ENCODE measurements around the gene PUSL1. TPM values are rescaled to one million over a fixed set of nuclear protein-coding genes. Genes with fewer than 3 reads are reported as not detected.
A peak's percentile ranks its signal among the peaks of the same experiment; 100 is the strongest.

PUSL1 gene
- total RNA-seq, 1 experiment from 2014 or later, result 132 TPM

- TF ChIP-seq EZH2phosphoT487 (IDR thresholded peaks at IDR 0.05; ENCODE audit: borderline replicate concordance, low read length) (no peak), EZH2 (IDR thresholded peaks at IDR 0.05; ENCODE audit: low read length, unreplicated experiment) (no peak), CTCF (conservative IDR thresholded peaks at IDR 0.05; ENCODE audit: low read depth, low read length) (no peak)
- Histone ChIP-seq H3K4me3 (ENCODE audit: low read length) (no peak overlapping the region), H2AFZ (ENCODE audit: low read length) (no peak overlapping the region), H3K9me2 (replicated peaks; ENCODE audit: low read length) (no peaks in the 10 kb centered on the region), H3K79me2 (ENCODE audit: low read length) (peaks cover 15% of the 10 kb centered on the region), H3K36me3 (ENCODE audit: low read depth, low read length) (no peaks in the 10 kb centered on the region), H3F3A (ENCODE audit: low read length, unreplicated experiment) (peaks cover 3% of the 10 kb centered on the region), H3K27me3 (ENCODE audit: low read length) (no peaks in the 10 kb centered on the region), H3K27ac (ENCODE audit: low read length) (no peak overlapping the region), H3K4me1 (ENCODE audit: insufficient read depth, low read length) (peaks cover 49% of the 10 kb centered on the region), H4K20me1 (ENCODE audit: low read length) (no peaks in the 10 kb centered on the region), H3K9ac (ENCODE audit: low read length) (no peak overlapping the region), H3K9me3 (ENCODE audit: low read length) (no peaks in the 10 kb centered on the region), H3K4me2 (ENCODE audit: low read length) (no peak overlapping the region)
- intact Hi-C loops (cut with micrococcal nuclease), result no loop called here
- no TSS peak for BruUV-seq (replicated peaks)
- ATAC-seq (no peak), DNase-seq (no peak)
- ChIA-PET CTCF (no interaction called here), POLR2A (ENCODE audit: unreplicated experiment) (no interaction called here)
Observed at GRCh38 chr1:1356166-1356795, 47.9 kb downstream of the PUSL1 start.

- Histone ChIP-seq H2AFZ (ENCODE audit: low read length) (no peak overlapping the region), H3K9me3 (ENCODE audit: low read length) (no peaks in the 10 kb centered on the region), H3K79me2 (ENCODE audit: low read length) (peaks cover 10% of the 10 kb centered on the region; the same call in 1 of the 2 replicates), H3K27me3 (ENCODE audit: low read length) (no peaks in the 10 kb centered on the region), H3K36me3 (ENCODE audit: low read depth, low read length) (no peaks in the 10 kb centered on the region), H3K27ac (ENCODE audit: low read length) (no peak overlapping the region), H3K4me3 (ENCODE audit: low read length) (no peak overlapping the region), H4K20me1 (ENCODE audit: low read length) (no peaks in the 10 kb centered on the region), H3K4me1 (ENCODE audit: insufficient read depth, low read length) (peaks cover 45% of the 10 kb centered on the region), H3F3A (ENCODE audit: low read length, unreplicated experiment) (peaks cover 3% of the 10 kb centered on the region), H3K9me2 (replicated peaks; ENCODE audit: low read length) (no peaks in the 10 kb centered on the region), H3K4me2 (ENCODE audit: low read length) (no peak overlapping the region), H3K9ac (ENCODE audit: low read length) (no peak overlapping the region)
- intact Hi-C loops (cut with micrococcal nuclease), result no loop called here
- ChIA-PET POLR2A (ENCODE audit: unreplicated experiment) (no interaction called here), CTCF (no interaction called here)
- TF ChIP-seq CTCF (conservative IDR thresholded peaks at IDR 0.05; ENCODE audit: low read depth, low read length), result no peak
- DNase-seq (no peak), ATAC-seq (peak; percentile 0; the same call in 1 of the 2 replicates)
- BruUV-seq (replicated peaks), result no TSS peak
Observed at GRCh38 chr1:1356796-1357401, 48.5 kb downstream of the PUSL1 start.

- Histone ChIP-seq H3K9ac (ENCODE audit: low read length) (no peak overlapping the region), H3K4me2 (ENCODE audit: low read length) (no peak overlapping the region), H3K36me3 (ENCODE audit: low read depth, low read length) (no peaks in the 10 kb centered on the region), H3F3A (ENCODE audit: low read length, unreplicated experiment) (no peaks in the 10 kb centered on the region), H3K9me3 (ENCODE audit: low read length) (no peaks in the 10 kb centered on the region), H3K27ac (ENCODE audit: low read length) (no peak overlapping the region), H3K4me3 (ENCODE audit: low read length) (no peak overlapping the region), H2AFZ (ENCODE audit: low read length) (no peak overlapping the region), H4K20me1 (ENCODE audit: low read length) (no peaks in the 10 kb centered on the region), H3K79me2 (ENCODE audit: low read length) (no peaks in the 10 kb centered on the region; the same call in 1 of the 2 replicates), H3K9me2 (replicated peaks; ENCODE audit: low read length) (no peaks in the 10 kb centered on the region), H3K4me1 (ENCODE audit: insufficient read depth, low read length) (peaks cover 42% of the 10 kb centered on the region), H3K27me3 (ENCODE audit: low read length) (no peaks in the 10 kb centered on the region)
- no peak for TF ChIP-seq EZH2phosphoT487 (IDR thresholded peaks at IDR 0.05; ENCODE audit: borderline replicate concordance, low read length)
- no peak for TF ChIP-seq EZH2 (IDR thresholded peaks at IDR 0.05; ENCODE audit: low read length, unreplicated experiment)
- TF ChIP-seq CTCF (conservative IDR thresholded peaks at IDR 0.05; ENCODE audit: low read depth, low read length), result no peak
- no peak for ATAC-seq
- DNase-seq, result no peak
- intact Hi-C loops (cut with micrococcal nuclease), result no loop called here
- ChIA-PET POLR2A (ENCODE audit: unreplicated experiment) (no interaction called here), CTCF (no interaction called here)
- no TSS peak for BruUV-seq (replicated peaks)
Observed at GRCh38 chr1:1357871-1358432, 49.6 kb downstream of the PUSL1 start.

Measured in PC-3 (cell line).